K562 (cell line): ENCODE data around the gene KLK15. TPM values are rescaled to one million over a fixed set of nuclear protein-coding genes. Genes with fewer than 3 reads are reported as not detected.

ENCODE experiments used
- ATAC-seq: fragments of 200-7000 bp; cut with Tn5 transposase; 3 replicates; pipeline ENCODE4 v1.9.1; 2020; ENCODE audit warnings: moderate library complexity
- BruUV-seq: library from RNA; stranded (reverse); fragments of 400-500 nt; replicated peaks from 2 replicates; lab custom pipeline; 2021; lab: Mats Ljungman, UMichigan
- CTCF ChIA-PET: fragments of 300-600 bp; formaldehyde crosslinking; extraction: SDS; loops from one replicate; lab custom pipeline; 2021; ENCODE audit warnings: low intra/inter-chr PET ratio; lab: Yijun Ruan, JAX
- POLR2A ChIA-PET: fragments of 300-600, 350-650 bp; sonication (Branson Sonifier 250); formaldehyde crosslinking; extraction: SDS; loops from one replicate; lab custom pipeline; 2021; ENCODE audit warnings: antibody characterized with exemption, inconsistent platforms; lab: Yijun Ruan, JAX
- DNase-seq, 4 experiments: peaks; one replicate each; pipeline versions ENCODE4 v3.0.0 to v3.0.0-alpha.2; 2011 to 2018; ENCODE audit warnings: low spot score in 3 of 4, mixed read lengths in 3 of 4; ENCODE audit errors: extremely low read depth in 1 of 4
- FAIRE-seq: peaks from 2 replicates; lab custom pipeline; 2011; peaks lifted over from hg19 to GRCh38; lab: Jason Lieb, UNC
- H2AFZ ChIP-seq: 2 replicates; pipeline ENCODE4 v1.6.0; 2011; ENCODE audit warnings: low read depth, low read length, control low read depth, inconsistent platforms
- H3K27ac ChIP-seq: fragments of 200-600 bp; 3 replicates; pipeline ENCODE4 v1.8.0; 2011; ENCODE audit warnings: low read depth, mild to moderate bottlenecking, control low read depth, inconsistent platforms, low read length, moderate library complexity, mixed read lengths; ENCODE audit errors: extremely low read depth
- H3K27me3 ChIP-seq, 2 experiments: fragments of 300-600 bp in 1 of 2; 2 replicates in 1 of 2; 3 replicates in 1 of 2; pipeline versions ENCODE4 v1.6.0 to v1.8.0; 2011; ENCODE audit warnings: inconsistent platforms in 2 of 2, low read length in 2 of 2, mild to moderate bottlenecking in 1 of 2, mixed read lengths in 1 of 2, moderate library complexity in 1 of 2; ENCODE audit not compliant: control insufficient read depth in 2 of 2, insufficient read depth in 2 of 2
- H3K36me3 ChIP-seq: fragments of 300-600 bp; 3 replicates; pipeline ENCODE4 v1.8.0; 2011; ENCODE audit warnings: mild to moderate bottlenecking, low read length, inconsistent platforms; ENCODE audit not compliant: control insufficient read depth, insufficient read depth
- H3K4me1 ChIP-seq, 2 experiments: fragments of 200-600 bp in 1 of 2; replicated peaks in 1 of 2; 2 replicates in 1 of 2; 3 replicates in 1 of 2; pipeline versions ENCODE4 v1.5.1 to v1.8.0; 2011; ENCODE audit warnings: inconsistent platforms in 2 of 2, low read length in 2 of 2, mild to moderate bottlenecking in 1 of 2, mixed read lengths in 1 of 2, moderate library complexity in 1 of 2; ENCODE audit not compliant: control insufficient read depth in 2 of 2, insufficient read depth in 2 of 2
- H3K4me2 ChIP-seq: 2 replicates; pipeline ENCODE4 v1.6.1; 2011; ENCODE audit warnings: low read length, control low read depth, inconsistent platforms, mixed read lengths; ENCODE audit not compliant: insufficient read depth
- H3K4me3 ChIP-seq: fragments of 200-600 bp; sonication (generic), shearing (Covaris generic); 2 replicates; pipeline ENCODE4 v1.5.1; 2016; ENCODE audit warnings: control low read depth, inconsistent platforms
- H3K79me2 ChIP-seq: fragments of 200-600 bp; 3 replicates; pipeline ENCODE4 v1.8.0; 2011; ENCODE audit warnings: low read length, inconsistent platforms; ENCODE audit not compliant: control insufficient read depth, insufficient read depth
- H3K9ac ChIP-seq, 2 experiments: 2 replicates each; pipeline versions ENCODE4 v1.6.0 to v1.6.1; 2011; ENCODE audit warnings: low read depth in 2 of 2, low read length in 2 of 2, control low read depth in 1 of 2, inconsistent platforms in 1 of 2, mild to moderate bottlenecking in 1 of 2, mixed read lengths in 1 of 2; ENCODE audit not compliant: insufficient read depth in 1 of 2
- H3K9me1 ChIP-seq: one replicate; pipeline ENCODE4 v1.6.0; 2011; ENCODE audit warnings: inconsistent platforms, mild to moderate bottlenecking, low read length, moderate library complexity; ENCODE audit not compliant: control insufficient read depth, insufficient read depth
- H3K9me3 ChIP-seq: replicated peaks from 2 replicates; pipeline ENCODE4 v1.5.1; 2011; ENCODE audit warnings: low read depth, low read length, inconsistent platforms; ENCODE audit not compliant: control insufficient read depth, insufficient read depth
- H4K20me1 ChIP-seq: replicated peaks from 2 replicates; pipeline ENCODE4 v1.6.1; 2011; ENCODE audit warnings: low read length, inconsistent platforms, mixed read lengths; ENCODE audit not compliant: control insufficient read depth, insufficient read depth
- BRF1 ChIP-seq: IDR thresholded peaks from 3 replicates; pipeline ENCODE4 v1.6.1; 2011; ENCODE audit warnings: borderline replicate concordance, mild to moderate bottlenecking; ENCODE audit not compliant: insufficient read length; ENCODE audit errors: extremely low read depth
- CXXC5 ChIP-seq: fragments of 250-450 bp; sonication (Bioruptor Pico); IDR thresholded peaks from 2 replicates; pipeline ENCODE4 v1.8.0; 2022; ENCODE audit warnings: inconsistent platforms, mild to moderate bottlenecking, moderate library complexity
- ETV6 ChIP-seq, 3 experiments: fragments of 150-350 bp in 1 of 3; sonication (generic) in 1 of 3; formaldehyde crosslinking in 1 of 3; IDR thresholded peaks; 2 replicates each; pipeline versions ENCODE4 v1.6.1 to v1.8.0; 2014 to 2022; ENCODE audit warnings: borderline replicate concordance in 2 of 3, low read depth in 2 of 3, antibody characterized with exemption in 1 of 3, low read length in 1 of 3, mild to moderate bottlenecking in 1 of 3, missing genetic modification reagents in 1 of 3
- HSF4 ChIP-seq: fragments of 250-450 bp; sonication (Bioruptor Pico); IDR thresholded peaks from 2 replicates; pipeline ENCODE4 v2.1.2; 2022; ENCODE audit warnings: mild to moderate bottlenecking, moderate library complexity, borderline replicate concordance
- IRF9 ChIP-seq: fragments of 450-650 bp; IDR thresholded peaks from 2 replicates; pipeline ENCODE4 v1.6.1; 2016; ENCODE audit warnings: missing biosample characterization, missing genetic modification characterization
- NFYB ChIP-seq: IDR thresholded peaks from 2 replicates; pipeline ENCODE4 v1.6.1; 2011; ENCODE audit warnings: mild to moderate bottlenecking, moderate library complexity; ENCODE audit not compliant: insufficient read length; ENCODE audit errors: extremely low read depth
- PRDM10 ChIP-seq: fragments of 450-650 bp; IDR thresholded peaks from 2 replicates; pipeline ENCODE4 v1.6.1; 2018; ENCODE audit not compliant: partially characterized antibody
- PURB ChIP-seq: sonication (generic); formaldehyde crosslinking; IDR thresholded peaks from 2 replicates; pipeline ENCODE4 v1.9.0; 2021; ENCODE audit warnings: low read depth, mild to moderate bottlenecking, missing genetic modification reagents
- TCF7L2 ChIP-seq: fragments of 150-350 bp; IDR thresholded peaks from 2 replicates; pipeline ENCODE4 v1.6.1; 2016; ENCODE audit warnings: low read depth, mild to moderate bottlenecking, low read length, moderate library complexity
- ZC3H11A ChIP-seq: IDR thresholded peaks from 2 replicates; pipeline ENCODE4 v1.6.1; 2012; ENCODE audit warnings: low read depth, low read length, improper control_type of control experiment
- ZNF395 ChIP-seq: fragments of 200-800 bp; sonication (Bioruptor generic); IDR thresholded peaks from 2 replicates; pipeline ENCODE4 v1.6.1; 2017; ENCODE audit warnings: missing genetic modification characterization, missing compliant biosample characterization
- WGBS: fragments of 100-300 bp; shearing (Covaris generic); methylation state at CpG from one replicate; pipeline ENCODE4 v1.1.6; 2016; ENCODE audit warnings: low coverage, mixed read lengths; ENCODE audit not compliant: insufficient coverage; ENCODE audit errors: missing lambda C conversion rate; 5-methylcytosine and 5-hydroxymethylcytosine counted together
- in situ Hi-C: fragments of 300-500 bp; cut with MboI; formaldehyde crosslinking; loops from 4 replicates; pipeline ENCODE4 v1.15.0; 2018; ENCODE audit warnings: inconsistent platforms, mixed read lengths
- intact Hi-C: fragments of 100-400 bp; cut with micrococcal nuclease; formaldehyde crosslinking; loops from 2 replicates; pipeline ENCODE4 v1.14.2; 2022
- polyA plus RNA-seq, 8 experiments: library from polyadenylated mRNA; depleted of rRNA in 4 of 8; stranded (reverse) in 5 of 8; unstranded in 3 of 8; fragments of >200 nt; fragmentation: Nextera tagmentation in 2 of 8; fragmentation: Illumina TruSeq in 1 of 8; extraction: Ambion mirVana in 2 of 8; extraction: Trizol in 1 of 8; gene quantifications; 2 replicates each; pipeline versions ENCODE4 v1.2.1 to v1.2.3, GENCODE V29; 2011 to 2014; ENCODE audit warnings: inconsistent platforms in 1 of 8, missing spikeins in 1 of 8
- total RNA-seq, 7 experiments: library from RNA; depleted of rRNA in 6 of 7; stranded (reverse); fragments of >200 nt in 6 of 7; fragmentation: Illumina TruSeq in 2 of 7; extraction: Trizol in 2 of 7; gene quantifications; 2 replicates each; pipeline versions ENCODE4 v1.2.1 to v1.2.3, GENCODE V29; 2011 to 2021; ENCODE audit warnings: low replicate concordance in 1 of 7

KLK15 gene
- total and polyA plus RNA-seq, 9 of the 15 experiments (the other 6 are each of a cell fraction or from before 2014, with no cell fraction given): not detected

- no peaks in the 10 kb centered on the region for H3K9me3 ChIP-seq
- no peak for FAIRE-seq
- BruUV-seq: no TSS peak
- no peak for TF ChIP-seq CXXC5 (CRISPR knock-in tag)
- no peak for TF ChIP-seq PRDM10
- TF ChIP-seq BRF1: no peak
- TF ChIP-seq IRF9 (tag): no peak
- no peak for TF ChIP-seq NFYB
- TF ChIP-seq ETV6 (IDR thresholded peaks at IDR 0.05; ENCODE audit: borderline replicate concordance in 1 of 2, low read depth in 2 of 2, low read length in 1 of 2): no peak
- no peak for TF ChIP-seq ETV6 (CRISPR knock-in tag; IDR thresholded peaks at IDR 0.05; ENCODE audit: borderline replicate concordance)
- TF ChIP-seq ZC3H11A: no peak
- no peak for TF ChIP-seq ZNF395
- TF ChIP-seq PURB (CRISPR knock-in tag): no peak
- no peak for TF ChIP-seq TCF7L2
- no peak for TF ChIP-seq HSF4 (CRISPR knock-in tag)
Observed at GRCh38 chr19:50854636-50855410, 21.4 kb upstream of the KLK15 start, which contains the start of gene KLK3. TSS of gene KLK3 (plus strand) at chr19:50854915. CDS start at chr19:50854956, 41 bp downstream.

More at GRCh38 chr19:50854636-50855410, 21.4 kb upstream of the KLK15 start, which contains the start of gene KLK3:
- Histone ChIP-seq H3K27me3 (peaks cover 12 to 72% of the 10 kb centered on the region in 2 experiments; a peak in 4 of 5 replicates), H4K20me1 (no peaks in the 10 kb centered on the region), H3K36me3 (no peaks in the 10 kb centered on the region), H3K9me1 (no peaks in the 10 kb centered on the region), H2AFZ (no peak within 1 kb of the TSS), H3K4me3 (no peak within 1 kb of the TSS), H3K9ac (no peak within 1 kb of the TSS), H3K27ac (no peak within 1 kb of the TSS), H3K4me2 (no peak within 1 kb of the TSS), H3K4me1 (peaks cover 0 to 4% of the 10 kb centered on the region in 2 experiments; a peak in 2 of 5 replicates), H3K79me2 (no peaks in the 10 kb centered on the region)
- WGBS: 1% methylated on average over 9 of the region's 9 CpGs
- in situ Hi-C loops: no loop called here
- intact Hi-C loops: no loop called here
- ChIA-PET POLR2A (interaction anchor here (0.7 to 1.3 kb wide), 3 partner anchors 12 to 59 kb away, joined by 3 to 5 read pairs (median 3); no protein-coding TSS in a partner anchor), CTCF (no interaction called here)
- DNase-seq: no peak
- ATAC-seq: no peak
